ENCODE measurements around the gene FIGN. TPM values are rescaled to one million over a fixed set of nuclear protein-coding genes. Genes with fewer than 3 reads are reported as not detected.

The FIGN gene
- polyA plus RNA-seq, 6 donors from 2014 or later: not detected

- no peaks in the 10 kb centered on the region for H3K36me3 Mint-ChIP-seq
- DNase-seq (no peak), ATAC-seq (ENCODE audit: low read depth in 2 of 2) (no peak)
- H3K27ac Mint-ChIP-seq: no peak overlapping the region
- H3K4me3 Mint-ChIP-seq: no peak overlapping the region
- no peaks in the 10 kb centered on the region for H3K27me3 Mint-ChIP-seq
- no peaks in the 10 kb centered on the region for H3K4me1 Mint-ChIP-seq
- H3K9me3 Mint-ChIP-seq: no peaks in the 10 kb centered on the region
Observed at GRCh38 chr2:163713534-163714311, 22.1 kb downstream of the FIGN start.

GRCh38 chr2:163711699-163712098, 24.1 kb downstream of the FIGN start:
- no peak overlapping the region for H3K27ac Mint-ChIP-seq
- no peaks in the 10 kb centered on the region for H3K36me3 Mint-ChIP-seq
- H3K4me1 Mint-ChIP-seq: no peaks in the 10 kb centered on the region
- DNase-seq: no peak
- H3K27me3 Mint-ChIP-seq: no peaks in the 10 kb centered on the region
- H3K4me3 Mint-ChIP-seq: no peak overlapping the region
- no peak for ATAC-seq (ENCODE audit: low read depth in 2 of 2)
- no peaks in the 10 kb centered on the region for H3K9me3 Mint-ChIP-seq

- no peak for ATAC-seq (ENCODE audit: low read depth in 2 of 2)
- H3K4me1 Mint-ChIP-seq: no peaks in the 10 kb centered on the region
- no peaks in the 10 kb centered on the region for H3K9me3 Mint-ChIP-seq
- no peak overlapping the region for H3K4me3 Mint-ChIP-seq
- no peaks in the 10 kb centered on the region for H3K27me3 Mint-ChIP-seq
- H3K27ac Mint-ChIP-seq: no peak overlapping the region
- DNase-seq: no peak
- no peaks in the 10 kb centered on the region for H3K36me3 Mint-ChIP-seq
Observed at GRCh38 chr2:163711258-163711657, 24.6 kb downstream of the FIGN start.

- Mint-ChIP-seq H3K27me3 (no peaks in the 10 kb centered on the region), H3K4me3 (no peak overlapping the region), H3K27ac (no peak overlapping the region), H3K9me3 (peaks cover 0 to 4% (median 0%) of the 10 kb centered on the region in 7 donors), H3K4me1 (no peaks in the 10 kb centered on the region), H3K36me3 (no peaks in the 10 kb centered on the region)
- DNase-seq: no peak
- ATAC-seq (ENCODE audit: low read depth in 2 of 2): no peak
Observed at GRCh38 chr2:163709270-163709669, 26.5 kb downstream of the FIGN start.

- Mint-ChIP-seq H3K4me1 (no peaks in the 10 kb centered on the region), H3K27me3 (no peaks in the 10 kb centered on the region), H3K9me3 (peaks cover 0 to 4% (median 0%) of the 10 kb centered on the region in 7 donors), H3K27ac (no peak overlapping the region), H3K4me3 (no peak overlapping the region), H3K36me3 (no peaks in the 10 kb centered on the region)
- no peak for ATAC-seq (ENCODE audit: low read depth in 2 of 2)
- no peak for DNase-seq
Observed at GRCh38 chr2:163708265-163708664, 27.5 kb downstream of the FIGN start.

GRCh38 chr2:163703386-163703785, 32.4 kb downstream of the FIGN start:
- peaks cover 0 to 11% (median 0%) of the 10 kb centered on the region in 3 donors for H3K27me3 Mint-ChIP-seq
- peaks cover 0 to 4% (median 0%) of the 10 kb centered on the region in 7 donors for H3K9me3 Mint-ChIP-seq
- DNase-seq (no peak), ATAC-seq (ENCODE audit: low read depth in 2 of 2) (no peak)
- no peaks in the 10 kb centered on the region for H3K36me3 Mint-ChIP-seq
- H3K27ac Mint-ChIP-seq: no peak overlapping the region
- no peaks in the 10 kb centered on the region for H3K4me1 Mint-ChIP-seq
- H3K4me3 Mint-ChIP-seq: no peak overlapping the region

- no peak overlapping the region for H3K27ac Mint-ChIP-seq
- no peak for DNase-seq
- peaks cover 0 to 11% (median 0%) of the 10 kb centered on the region in 3 donors for H3K27me3 Mint-ChIP-seq
- H3K4me3 Mint-ChIP-seq: no peak overlapping the region
- H3K4me1 Mint-ChIP-seq: no peaks in the 10 kb centered on the region
- H3K9me3 Mint-ChIP-seq: peaks cover 0 to 4% (median 0%) of the 10 kb centered on the region in 7 donors
- no peaks in the 10 kb centered on the region for H3K36me3 Mint-ChIP-seq
- no peak for ATAC-seq (ENCODE audit: low read depth in 2 of 2)
Observed at GRCh38 chr2:163701399-163702195, 34.2 kb downstream of the FIGN start.

GRCh38 chr2:163698857-163699256, 37.0 kb downstream of the FIGN start:
- H3K36me3 Mint-ChIP-seq: no peaks in the 10 kb centered on the region

GRCh38 chr2:163697846-163698637, 37.8 kb downstream of the FIGN start:
- no peaks in the 10 kb centered on the region for H3K4me1 Mint-ChIP-seq
- H3K4me3 Mint-ChIP-seq: no peak overlapping the region
- peaks cover 0 to 4% (median 0%) of the 10 kb centered on the region in 7 donors for H3K9me3 Mint-ChIP-seq
- ATAC-seq (ENCODE audit: low read depth in 2 of 2) (no peak), DNase-seq (no peak)
- H3K27me3 Mint-ChIP-seq: peaks cover 0 to 11% (median 6%) of the 10 kb centered on the region in 3 donors
- no peaks in the 10 kb centered on the region for H3K36me3 Mint-ChIP-seq
- H3K27ac Mint-ChIP-seq: no peak overlapping the region

More at GRCh38 chr2:163698857-163699256, 37.0 kb downstream of the FIGN start:
- Mint-ChIP-seq H3K27ac (no peak overlapping the region), H3K4me1 (no peaks in the 10 kb centered on the region), H3K27me3 (peaks cover 0 to 11% (median 6%) of the 10 kb centered on the region in 3 donors), H3K9me3 (no peaks in the 10 kb centered on the region), H3K4me3 (no peak overlapping the region)
- ATAC-seq (ENCODE audit: low read depth in 2 of 2): no peak
- no peak for DNase-seq

GRCh38 chr2:163697429-163697828, 38.4 kb downstream of the FIGN start:
- Mint-ChIP-seq H3K36me3 (no peaks in the 10 kb centered on the region), H3K27ac (no peak overlapping the region), H3K9me3 (peaks cover 0 to 6% (median 0%) of the 10 kb centered on the region in 7 donors), H3K4me3 (no peak overlapping the region), H3K27me3 (peaks cover 0 to 11% (median 6%) of the 10 kb centered on the region in 3 donors), H3K4me1 (no peaks in the 10 kb centered on the region)
- ATAC-seq (ENCODE audit: low read depth in 2 of 2) (no peak), DNase-seq (no peak)

GRCh38 chr2:163693484-163693883, 42.3 kb downstream of the FIGN start:
- no peaks in the 10 kb centered on the region for H3K36me3 Mint-ChIP-seq
- no peak overlapping the region for H3K27ac Mint-ChIP-seq
- peaks cover 0 to 6% (median 0%) of the 10 kb centered on the region in 7 donors for H3K9me3 Mint-ChIP-seq
- H3K27me3 Mint-ChIP-seq: peaks cover 0 to 6% (median 0%) of the 10 kb centered on the region in 3 donors
- no peak overlapping the region for H3K4me3 Mint-ChIP-seq
- DNase-seq (no peak), ATAC-seq (ENCODE audit: low read depth in 2 of 2) (no peak)
- H3K4me1 Mint-ChIP-seq: no peaks in the 10 kb centered on the region

GRCh38 chr2:163692611-163693482, 43.0 kb downstream of the FIGN start:
- no peaks in the 10 kb centered on the region for H3K4me1 Mint-ChIP-seq
- no peak overlapping the region for H3K4me3 Mint-ChIP-seq
- peaks cover 0 to 6% (median 0%) of the 10 kb centered on the region in 7 donors for H3K9me3 Mint-ChIP-seq
- H3K27ac Mint-ChIP-seq: no peak overlapping the region
- DNase-seq (no peak), ATAC-seq (ENCODE audit: low read depth in 2 of 2) (no peak)
- no peaks in the 10 kb centered on the region for H3K36me3 Mint-ChIP-seq
- H3K27me3 Mint-ChIP-seq: peaks cover 0 to 6% (median 0%) of the 10 kb centered on the region in 3 donors

Measured in naive B cell (primary cell).